Neural cell (in vitro differentiated cells): ENCODE results near the gene NKX2-2.

Experiments used
- EZH2 ChIP-seq: fragments of 200-600, 300-800 bp; shearing (Covaris generic), sonication (generic); IDR thresholded peaks from 2 replicates; pipeline ENCODE4 v1.6.1; 2014; ENCODE audit warnings: antibody characterized with exemption, low read length, borderline replicate concordance, mild to moderate bottlenecking; ENCODE audit not compliant: insufficient read depth, poor library complexity, severe bottlenecking
- POLR2AphosphoS5 ChIP-seq: IDR thresholded peaks from 2 replicates; pipeline ENCODE4 v1.6.1; 2012
- TF ChIP-seq, protein P1 (sequence below): fragments of 450-650 bp; IDR thresholded peaks from 2 replicates; pipeline ENCODE4 v1.5.1; 2014; ENCODE audit warnings: antibody characterized with exemption, mild to moderate bottlenecking, moderate library complexity; ENCODE audit not compliant: poor library complexity, severe bottlenecking

DNA sequence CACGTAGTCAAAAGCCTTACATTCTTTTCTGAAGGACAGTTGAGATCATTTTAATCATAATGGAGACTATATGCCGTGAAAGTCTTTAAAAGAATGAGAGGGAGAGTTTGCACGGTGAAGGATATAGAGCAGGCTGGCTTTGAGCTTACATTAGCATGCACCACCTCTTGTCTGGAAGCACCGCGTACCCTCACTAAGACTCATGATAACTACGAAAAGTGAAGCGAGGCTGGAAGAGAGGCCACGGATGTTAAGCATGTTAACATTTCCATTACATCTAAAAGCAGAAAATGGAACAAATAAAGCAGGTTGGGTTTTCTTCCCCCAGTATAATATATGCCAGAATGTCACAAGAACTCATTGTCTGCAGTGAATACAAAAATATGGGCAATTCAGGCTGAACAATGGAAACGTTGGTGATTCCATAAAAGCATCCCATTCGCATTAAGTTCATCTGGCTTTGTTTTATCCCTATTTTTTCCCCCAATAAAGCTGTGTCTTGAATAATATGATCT lies 40.6 kb upstream of the NKX2-2 start:
- TF ChIP-seq EZH2 (no peak), POLR2AphosphoS5 (no peak)
- TF ChIP-seq, protein P1, sequence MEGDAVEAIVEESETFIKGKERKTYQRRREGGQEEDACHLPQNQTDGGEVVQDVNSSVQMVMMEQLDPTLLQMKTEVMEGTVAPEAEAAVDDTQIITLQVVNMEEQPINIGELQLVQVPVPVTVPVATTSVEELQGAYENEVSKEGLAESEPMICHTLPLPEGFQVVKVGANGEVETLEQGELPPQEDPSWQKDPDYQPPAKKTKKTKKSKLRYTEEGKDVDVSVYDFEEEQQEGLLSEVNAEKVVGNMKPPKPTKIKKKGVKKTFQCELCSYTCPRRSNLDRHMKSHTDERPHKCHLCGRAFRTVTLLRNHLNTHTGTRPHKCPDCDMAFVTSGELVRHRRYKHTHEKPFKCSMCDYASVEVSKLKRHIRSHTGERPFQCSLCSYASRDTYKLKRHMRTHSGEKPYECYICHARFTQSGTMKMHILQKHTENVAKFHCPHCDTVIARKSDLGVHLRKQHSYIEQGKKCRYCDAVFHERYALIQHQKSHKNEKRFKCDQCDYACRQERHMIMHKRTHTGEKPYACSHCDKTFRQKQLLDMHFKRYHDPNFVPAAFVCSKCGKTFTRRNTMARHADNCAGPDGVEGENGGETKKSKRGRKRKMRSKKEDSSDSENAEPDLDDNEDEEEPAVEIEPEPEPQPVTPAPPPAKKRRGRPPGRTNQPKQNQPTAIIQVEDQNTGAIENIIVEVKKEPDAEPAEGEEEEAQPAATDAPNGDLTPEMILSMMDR = no peak
